ENCODE results near the gene NEK7. TPM values are rescaled to one million over a fixed set of nuclear protein-coding genes. Genes with fewer than 3 reads are reported as not detected.

Gene NEK7
- polyA plus RNA-seq, 1 donor from 2014 or later: 3.3 TPM

DNA sequence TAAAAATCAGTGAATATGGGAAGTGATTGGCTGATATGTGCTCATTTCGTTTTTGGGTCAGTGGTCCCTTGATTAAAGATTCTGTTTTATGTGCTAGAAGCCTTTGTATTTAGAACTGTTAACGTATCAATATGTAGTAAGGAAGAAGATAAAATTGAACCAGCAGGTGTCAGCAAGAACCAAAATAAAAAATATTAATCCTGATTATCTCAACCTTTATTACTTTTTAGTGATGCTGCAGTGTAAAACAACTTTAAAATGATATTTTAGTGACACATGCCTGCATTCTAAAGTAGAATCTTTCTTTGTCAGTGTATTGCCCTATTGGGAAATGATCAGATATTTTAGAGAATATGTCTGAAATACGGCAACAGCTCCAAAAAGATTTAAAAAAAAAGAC lies 49.5 kb downstream of the NEK7 start:
- Histone ChIP-seq H3F3A (ENCODE audit: insufficient read depth, low read length, poor library complexity, severe bottlenecking) (no peaks in the 10 kb centered on the region), H4K20me1 (ENCODE audit: insufficient read depth) (no peaks in the 10 kb centered on the region), H3K9ac (ENCODE audit: low read length) (no peak overlapping the region), H3K79me2 (replicated peaks; ENCODE audit: insufficient read depth, low read length) (no peaks in the 10 kb centered on the region), H3K4me3 (ENCODE audit: low read length) (no peak overlapping the region), H3K36me3 (ENCODE audit: insufficient read depth, low read length) (no peaks in the 10 kb centered on the region), H2AFZ (ENCODE audit: low read depth, low read length) (no peak overlapping the region), H3K27ac (ENCODE audit: low read length) (no peak overlapping the region), H3K4me2 (ENCODE audit: low read length) (no peak overlapping the region), H3K9me2 (ENCODE audit: insufficient read depth, low read length) (no peaks in the 10 kb centered on the region), H3K9me3 (ENCODE audit: low read length) (no peaks in the 10 kb centered on the region), H3K27me3 (ENCODE audit: insufficient read depth, low read depth, low read length) (no peaks in the 10 kb centered on the region)
- TF ChIP-seq MXI1 (conservative IDR thresholded peaks at IDR 0.05; ENCODE audit: poor library complexity, severe bottlenecking) (no peak), REST (IDR thresholded peaks at IDR 0.05; ENCODE audit: borderline replicate concordance) (no peak), EZH2 (IDR thresholded peaks at IDR 0.05; ENCODE audit: borderline replicate concordance, insufficient read depth, low read length, poor library complexity, severe bottlenecking) (no peak), SMC3 (conservative IDR thresholded peaks at IDR 0.05; ENCODE audit: poor library complexity) (peak; percentile 68), POLR2AphosphoS5 (IDR thresholded peaks at IDR 0.05) (no peak), EP300 (conservative IDR thresholded peaks at IDR 0.05; ENCODE audit: poor library complexity, severe bottlenecking) (no peak), TAF1 (IDR thresholded peaks at IDR 0.05; ENCODE audit: low read depth) (no peak), RAD21 (conservative IDR thresholded peaks at IDR 0.05) (peak; percentile 63)
- TF ChIP-seq, protein P1, sequence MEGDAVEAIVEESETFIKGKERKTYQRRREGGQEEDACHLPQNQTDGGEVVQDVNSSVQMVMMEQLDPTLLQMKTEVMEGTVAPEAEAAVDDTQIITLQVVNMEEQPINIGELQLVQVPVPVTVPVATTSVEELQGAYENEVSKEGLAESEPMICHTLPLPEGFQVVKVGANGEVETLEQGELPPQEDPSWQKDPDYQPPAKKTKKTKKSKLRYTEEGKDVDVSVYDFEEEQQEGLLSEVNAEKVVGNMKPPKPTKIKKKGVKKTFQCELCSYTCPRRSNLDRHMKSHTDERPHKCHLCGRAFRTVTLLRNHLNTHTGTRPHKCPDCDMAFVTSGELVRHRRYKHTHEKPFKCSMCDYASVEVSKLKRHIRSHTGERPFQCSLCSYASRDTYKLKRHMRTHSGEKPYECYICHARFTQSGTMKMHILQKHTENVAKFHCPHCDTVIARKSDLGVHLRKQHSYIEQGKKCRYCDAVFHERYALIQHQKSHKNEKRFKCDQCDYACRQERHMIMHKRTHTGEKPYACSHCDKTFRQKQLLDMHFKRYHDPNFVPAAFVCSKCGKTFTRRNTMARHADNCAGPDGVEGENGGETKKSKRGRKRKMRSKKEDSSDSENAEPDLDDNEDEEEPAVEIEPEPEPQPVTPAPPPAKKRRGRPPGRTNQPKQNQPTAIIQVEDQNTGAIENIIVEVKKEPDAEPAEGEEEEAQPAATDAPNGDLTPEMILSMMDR (IDR thresholded peaks at IDR 0.05; ENCODE audit: poor library complexity, severe bottlenecking): peak; percentile 46

DNA sequence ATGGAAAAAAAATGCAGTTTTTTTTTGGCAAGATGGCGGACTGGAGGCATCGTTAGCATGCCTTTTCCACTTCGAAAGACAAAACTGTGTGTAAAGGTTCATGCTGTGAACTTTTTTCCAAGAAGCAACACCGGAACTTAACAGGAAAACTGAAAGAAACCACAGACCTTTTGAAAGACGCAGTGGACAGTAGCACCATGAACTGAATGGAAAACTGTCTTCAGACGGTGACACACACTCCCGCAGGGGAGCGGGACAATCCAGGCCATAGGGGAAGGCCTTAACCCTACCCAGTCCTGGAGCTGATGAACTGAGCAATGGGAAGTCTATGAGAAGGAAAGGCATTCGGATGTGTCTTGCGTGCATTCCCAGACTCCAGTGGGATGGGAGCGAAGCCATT lies 54.9 kb downstream of the NEK7 start:
- Histone ChIP-seq H3K9ac (ENCODE audit: low read length) (no peak overlapping the region), H3K79me2 (replicated peaks; ENCODE audit: insufficient read depth, low read length) (no peaks in the 10 kb centered on the region), H3K9me2 (ENCODE audit: insufficient read depth, low read length) (no peaks in the 10 kb centered on the region), H3K27ac (ENCODE audit: low read length) (no peak overlapping the region), H2AFZ (ENCODE audit: low read depth, low read length) (no peak overlapping the region), H3K36me3 (ENCODE audit: insufficient read depth, low read length) (no peaks in the 10 kb centered on the region), H3F3A (ENCODE audit: insufficient read depth, low read length, poor library complexity, severe bottlenecking) (no peaks in the 10 kb centered on the region), H4K20me1 (ENCODE audit: insufficient read depth) (no peaks in the 10 kb centered on the region), H3K4me3 (ENCODE audit: low read length) (no peak overlapping the region), H3K9me3 (ENCODE audit: low read length) (no peaks in the 10 kb centered on the region), H3K27me3 (ENCODE audit: insufficient read depth, low read depth, low read length) (no peaks in the 10 kb centered on the region), H3K4me2 (ENCODE audit: low read length) (no peak overlapping the region)
- TF ChIP-seq TAF1 (IDR thresholded peaks at IDR 0.05; ENCODE audit: low read depth) (no peak), POLR2AphosphoS5 (IDR thresholded peaks at IDR 0.05) (no peak)

- Histone ChIP-seq H3K4me3 (ENCODE audit: low read length) (no peak overlapping the region), H3K27ac (ENCODE audit: low read length) (no peak overlapping the region), H3K9ac (ENCODE audit: low read length) (no peak overlapping the region), H3K4me2 (ENCODE audit: low read length) (no peak overlapping the region), H3K79me2 (replicated peaks; ENCODE audit: insufficient read depth, low read length) (no peaks in the 10 kb centered on the region), H3K36me3 (ENCODE audit: insufficient read depth, low read length) (no peaks in the 10 kb centered on the region), H3K9me3 (ENCODE audit: low read length) (no peaks in the 10 kb centered on the region), H4K20me1 (ENCODE audit: insufficient read depth) (no peaks in the 10 kb centered on the region), H3K27me3 (ENCODE audit: insufficient read depth, low read depth, low read length) (no peaks in the 10 kb centered on the region), H3K9me2 (ENCODE audit: insufficient read depth, low read length) (no peaks in the 10 kb centered on the region), H2AFZ (ENCODE audit: low read depth, low read length) (no peak overlapping the region), H3F3A (ENCODE audit: insufficient read depth, low read length, poor library complexity, severe bottlenecking) (no peaks in the 10 kb centered on the region)
- TF ChIP-seq TAF1 (IDR thresholded peaks at IDR 0.05; ENCODE audit: low read depth) (no peak), EZH2 (IDR thresholded peaks at IDR 0.05; ENCODE audit: borderline replicate concordance, insufficient read depth, low read length, poor library complexity, severe bottlenecking) (no peak), MXI1 (conservative IDR thresholded peaks at IDR 0.05; ENCODE audit: poor library complexity, severe bottlenecking) (no peak), POLR2AphosphoS5 (IDR thresholded peaks at IDR 0.05) (no peak), RAD21 (conservative IDR thresholded peaks at IDR 0.05) (no peak), SMC3 (conservative IDR thresholded peaks at IDR 0.05; ENCODE audit: poor library complexity) (no peak), EP300 (conservative IDR thresholded peaks at IDR 0.05; ENCODE audit: poor library complexity, severe bottlenecking) (no peak), REST (IDR thresholded peaks at IDR 0.05; ENCODE audit: borderline replicate concordance) (no peak)
- TF ChIP-seq, protein P1 (IDR thresholded peaks at IDR 0.05; ENCODE audit: poor library complexity, severe bottlenecking): no peak
Observed at GRCh38 chr1:198212126-198212525, 55.3 kb downstream of the NEK7 start.

Measured in neural cell (in vitro differentiated cells).